GM21529 (cell line): ENCODE results near the gene GALK2.

ENCODE experiments used
- ATAC-seq: cut with Tn5 transposase; IDR thresholded peaks from one replicate; pipeline ENCODE4 v1.9.1; 2021; ENCODE audit not compliant: unreplicated experiment

GALK2 gene

GRCh38 chr15:49169880-49170597 is at the start of gene GALK2:
Gene GALK2, plus strand, starts transcription at chr15:49170247. Its CDS starts 76 bp downstream, at chr15:49170323.
- ATAC-seq: peak; percentile 98

DNA sequence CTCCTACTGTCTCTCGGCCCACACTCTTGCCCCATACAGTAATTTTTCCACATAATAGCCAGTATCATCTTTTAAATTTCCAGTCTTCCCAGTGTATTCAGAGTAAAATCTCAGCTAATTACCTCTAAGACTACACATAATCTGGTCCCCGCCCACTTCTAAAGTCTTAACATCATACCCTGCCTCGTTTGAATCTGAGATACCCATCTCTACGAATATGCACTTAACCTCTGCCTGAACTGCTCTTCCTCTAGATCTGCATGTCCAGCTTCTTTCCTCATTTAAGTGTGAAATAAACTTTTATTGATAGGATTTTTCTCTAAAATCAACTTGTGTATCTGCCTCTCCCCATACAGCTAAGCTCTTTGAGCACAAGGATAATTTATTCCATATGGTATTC is 49.2 kb upstream of the GALK2 start:
- no peak for ATAC-seq

DNA sequence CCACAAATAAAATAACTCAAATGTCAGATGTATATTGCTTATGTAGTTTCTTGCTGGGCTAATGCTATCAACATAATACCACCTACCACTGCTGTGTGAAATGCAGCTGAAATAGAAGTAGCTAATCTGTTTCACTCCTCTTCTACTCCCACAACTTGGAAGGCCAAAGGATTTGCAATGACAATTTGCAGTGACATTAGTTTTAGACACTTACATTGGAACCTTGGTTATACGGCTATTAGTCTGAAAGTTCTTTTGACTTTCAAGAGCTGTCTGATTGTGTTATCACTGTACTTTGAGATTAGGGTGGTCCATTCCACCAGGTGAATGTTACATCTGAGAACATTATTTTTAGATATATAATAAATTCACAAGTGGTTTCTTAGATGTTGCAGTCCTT is 48.1 kb upstream of the GALK2 start:
- no peak for ATAC-seq

- ATAC-seq: no peak
These were observed 47.4 kb upstream of the GALK2 start for GRCh38 chr15:49122541-49123062.

DNA sequence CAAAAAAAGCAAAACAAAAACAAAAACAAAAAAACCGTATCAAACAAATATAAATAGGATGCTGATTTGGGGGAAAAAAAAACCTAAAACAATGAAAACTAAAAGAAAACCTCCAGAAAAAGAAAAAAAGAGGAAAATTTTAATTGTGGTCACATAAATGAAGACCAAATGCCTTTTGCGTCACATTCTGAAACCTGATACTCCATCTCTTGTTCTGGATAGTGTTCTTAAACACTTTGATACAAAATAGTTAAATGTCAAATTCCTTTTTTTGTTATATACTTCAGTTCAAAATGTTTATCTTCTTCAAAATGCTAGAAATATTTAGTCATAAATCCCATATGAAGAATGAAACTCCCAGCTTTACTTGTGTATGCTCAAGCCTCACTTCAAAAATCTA is 45.7 kb upstream of the GALK2 start:
- ATAC-seq: no peak

- no peak for ATAC-seq
These were observed 38.6 kb upstream of the GALK2 start for GRCh38 chr15:49131403-49131802.

DNA sequence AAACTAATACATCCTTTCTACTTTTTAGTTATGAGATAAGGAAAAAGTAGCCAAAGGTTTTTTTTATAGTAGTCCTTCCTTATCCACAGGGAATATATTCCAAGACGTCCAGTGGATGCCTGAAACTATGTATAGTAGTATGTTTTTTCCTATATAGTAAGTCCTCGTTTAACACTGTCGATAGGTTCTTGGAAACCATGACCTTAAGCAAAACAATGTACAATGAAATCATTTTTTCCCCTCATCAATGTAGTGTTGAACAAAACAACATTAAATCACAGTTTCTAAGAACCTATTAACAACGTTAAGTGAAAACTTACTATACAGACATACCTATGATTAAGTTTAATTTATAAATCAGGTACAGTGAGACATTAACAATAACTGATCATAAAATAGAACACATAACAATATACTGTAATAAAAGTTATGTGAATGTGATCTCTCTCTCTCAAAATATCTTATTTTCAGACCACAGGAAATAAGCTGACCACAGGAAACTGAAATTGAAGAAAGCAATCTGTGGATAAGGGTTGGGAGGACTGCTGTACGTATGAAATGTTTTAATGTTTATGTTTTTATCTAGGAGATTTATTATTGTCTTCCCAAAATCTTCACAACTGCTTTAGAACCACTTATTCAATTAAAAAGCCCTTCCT is 35.2 kb upstream of the GALK2 start:
- ATAC-seq: no peak

GRCh38 chr15:49135342-49135857 is 34.6 kb upstream of the GALK2 start:
- no peak for ATAC-seq

DNA sequence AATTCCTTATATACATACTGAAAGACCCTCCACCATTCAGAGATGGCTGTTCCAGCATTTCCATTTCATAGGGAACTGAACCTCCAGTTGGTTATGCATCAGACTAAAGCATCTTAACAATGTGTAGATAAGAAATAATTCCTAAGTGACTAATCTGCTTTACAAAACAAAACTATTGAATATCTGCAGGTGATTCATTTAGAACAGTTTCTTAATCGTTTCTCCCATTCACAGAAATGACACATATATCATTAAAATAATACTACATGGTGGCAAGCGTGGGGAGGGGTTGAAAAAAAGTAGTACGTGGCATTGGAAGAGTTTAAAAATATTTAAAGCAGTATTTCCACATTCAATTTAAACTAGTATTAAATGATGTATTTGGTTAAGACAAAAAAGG is 34.1 kb upstream of the GALK2 start:
- no peak for ATAC-seq

DNA sequence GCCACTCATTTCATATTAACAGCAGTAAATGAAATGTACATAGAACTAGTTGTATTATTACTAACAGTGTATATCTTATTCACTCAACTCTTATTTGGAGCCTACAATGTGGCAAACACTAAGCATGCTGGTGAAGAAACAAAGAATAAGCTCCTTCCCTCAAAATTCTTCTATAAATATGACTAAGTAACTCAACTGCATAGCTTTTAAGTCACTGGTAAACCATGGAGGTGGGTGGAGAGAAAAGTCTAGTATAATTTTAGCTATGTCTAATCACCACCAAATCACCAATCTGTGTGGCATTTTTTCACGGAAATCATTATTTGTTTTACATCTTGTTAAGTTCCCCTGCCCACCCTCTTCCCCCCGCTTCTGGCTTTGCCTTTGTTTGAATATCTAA is 32.2 kb upstream of the GALK2 start:
- no peak for ATAC-seq

GRCh38 chr15:49145651-49146609 is 24.1 kb upstream of the GALK2 start:
- ATAC-seq: no peak

DNA sequence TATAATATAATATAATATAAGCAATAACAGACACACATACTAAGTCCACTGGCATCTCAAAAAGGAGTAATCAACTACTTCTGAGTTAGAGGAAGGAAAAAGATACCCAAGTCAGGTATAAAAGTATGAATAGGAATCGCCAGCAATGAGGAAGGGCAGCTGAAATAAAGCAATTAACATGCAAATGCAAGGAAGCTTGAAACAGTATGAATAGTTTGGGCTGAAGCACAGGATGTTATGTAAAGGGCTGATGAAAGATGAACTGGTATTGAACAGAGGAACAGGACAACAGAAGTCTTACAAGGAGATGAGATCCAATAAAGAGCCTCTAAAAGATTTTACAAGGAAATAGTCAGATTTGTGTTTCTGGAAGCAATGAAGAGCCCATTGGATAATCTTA is 21.7 kb upstream of the GALK2 start:
- ATAC-seq: no peak

DNA sequence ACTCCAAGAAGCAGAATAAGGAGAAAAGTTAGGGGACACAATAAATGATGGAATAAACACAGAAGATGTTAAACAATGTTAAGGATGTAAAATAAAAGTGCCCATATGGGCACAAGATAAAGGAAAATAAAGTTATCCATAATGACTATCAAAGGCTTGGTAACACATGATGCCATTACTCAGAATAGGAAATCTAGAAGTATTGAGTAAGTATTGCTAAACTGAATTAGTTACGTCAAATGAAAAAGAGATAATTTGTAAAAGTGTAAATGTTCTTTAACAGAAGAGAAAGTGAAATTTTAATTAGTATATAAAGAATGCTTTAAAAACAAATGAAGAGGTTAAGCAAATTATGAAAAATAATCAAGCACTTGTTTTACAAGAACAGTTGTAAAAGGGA is 21.3 kb upstream of the GALK2 start:
- no peak for ATAC-seq

DNA sequence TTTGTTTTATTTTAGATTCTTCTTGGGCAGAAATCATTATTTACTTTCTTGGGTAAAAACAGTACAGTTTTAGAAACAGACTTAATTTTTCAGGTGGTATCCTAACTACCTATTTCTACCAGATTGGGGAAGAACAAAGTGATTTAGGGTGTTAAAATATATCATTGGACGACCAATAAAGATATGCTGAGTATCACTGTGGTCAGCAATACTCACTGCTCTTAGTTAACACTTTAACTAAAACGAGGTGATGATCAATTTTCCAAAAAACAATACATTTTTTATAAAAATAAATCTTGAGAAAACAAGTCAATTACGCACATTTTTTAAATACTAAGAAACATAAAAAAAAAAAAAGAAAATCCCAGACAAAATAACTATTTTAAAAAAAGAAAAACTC is 18.2 kb upstream of the GALK2 start:
- no peak for ATAC-seq

DNA sequence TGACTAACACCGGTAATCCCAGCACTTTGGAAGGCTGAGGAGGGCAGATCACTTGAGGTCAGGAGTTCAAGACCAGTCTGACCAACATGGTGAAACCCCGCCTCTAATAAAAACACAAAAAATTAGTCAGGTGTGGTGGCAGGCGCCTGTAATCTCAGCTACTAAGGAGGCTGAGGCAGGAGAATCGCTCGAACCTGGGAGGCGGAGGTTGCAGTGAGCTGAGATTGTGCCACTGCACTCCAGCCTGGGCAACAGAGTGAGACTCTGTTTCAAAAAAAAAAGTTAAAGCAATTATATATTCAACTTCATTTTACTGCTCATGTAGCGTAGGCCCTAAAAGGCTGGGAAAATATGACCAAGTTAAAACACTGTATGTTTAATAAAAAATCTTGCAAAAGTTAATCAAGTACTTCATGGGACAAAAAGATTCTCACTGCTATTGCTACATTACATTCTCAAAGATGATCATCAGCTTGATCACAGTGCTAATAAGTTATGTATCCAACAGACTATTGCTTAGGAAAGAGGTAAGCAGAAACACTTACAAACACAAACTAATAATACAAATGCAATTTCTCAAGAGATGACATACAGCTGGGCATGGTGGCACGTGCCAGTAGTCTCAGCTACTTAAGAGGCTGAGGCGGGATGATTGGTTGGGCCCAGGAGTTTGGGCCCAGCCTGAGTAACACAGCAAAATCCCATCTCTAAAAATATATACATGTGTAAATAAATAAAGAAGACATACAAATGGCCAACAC is 17.3 kb upstream of the GALK2 start:
- ATAC-seq: no peak

DNA sequence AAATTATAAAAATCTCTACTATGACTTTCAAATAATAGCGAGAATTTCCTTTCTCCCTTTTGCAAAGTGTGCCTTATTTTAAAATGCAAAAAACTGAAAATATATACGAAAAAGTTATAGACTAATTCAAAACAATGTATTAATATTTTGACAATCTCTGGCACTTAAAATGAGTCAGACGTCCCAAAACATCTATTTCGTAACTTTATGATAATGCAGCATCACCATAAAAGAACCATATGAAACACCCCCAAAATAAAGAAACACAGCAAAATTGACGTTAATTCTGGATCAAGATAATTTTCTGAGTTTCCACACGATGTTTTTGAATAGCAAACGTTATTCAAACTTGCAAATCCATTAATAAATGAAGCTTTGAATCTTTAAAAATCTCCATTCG is 15.7 kb upstream of the GALK2 start:
- no peak for ATAC-seq

- ATAC-seq: no peak
These were observed 15.3 kb upstream of the GALK2 start for GRCh38 chr15:49154799-49155109.

DNA sequence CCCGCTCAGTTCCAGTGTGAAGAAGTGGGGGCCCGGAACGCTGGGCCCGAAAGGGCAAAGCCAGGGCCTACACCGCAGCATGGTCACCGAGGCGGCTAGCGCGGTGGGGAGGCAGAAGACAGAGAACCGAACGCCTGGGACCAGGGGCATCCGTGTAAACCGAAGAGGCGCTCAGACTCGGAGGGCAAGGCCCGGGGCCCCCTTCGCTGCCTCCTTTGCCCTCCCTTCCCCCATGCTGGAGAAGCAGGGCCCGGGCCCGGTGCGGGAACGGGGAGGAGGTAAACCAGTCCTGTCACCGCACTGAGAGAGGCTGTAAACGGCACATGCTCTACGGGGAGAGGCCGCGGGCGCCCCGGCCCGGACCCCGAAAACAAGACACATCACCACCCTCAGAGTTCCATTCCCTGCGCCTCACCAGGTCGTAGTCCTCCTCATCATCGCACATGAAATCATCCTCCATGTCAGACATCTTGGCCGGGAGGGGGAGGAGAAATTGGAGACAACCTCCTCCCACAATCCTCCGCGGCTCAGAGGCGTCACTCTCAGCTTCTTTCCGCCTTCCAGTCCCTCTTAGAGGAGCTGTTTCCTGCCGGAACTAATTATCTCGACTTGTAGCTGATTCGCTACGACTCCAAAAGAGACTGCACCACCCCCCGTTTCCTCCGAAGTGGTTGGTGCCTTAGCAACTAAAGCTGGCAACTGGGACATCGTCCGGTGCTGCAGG is 14.8 kb upstream of the GALK2 start, which contains the start of gene COPS2:
COPS2 (minus strand) TSS at position 490 of the 724 bp plus-strand sequence; CDS start at position 469, 21 bp downstream.
- peak; percentile 91 for ATAC-seq

GRCh38 chr15:49155834-49156627 is 14.0 kb upstream of the GALK2 start:
- no peak for ATAC-seq
